ENCODE results near the gene SRGAP2B.
"Not testable (repeated sequence)": the region's sequence is repeated elsewhere in the genome, so short reads cannot be mapped to it uniquely, and the experiment has no call there.

SRGAP2B gene

DNA sequence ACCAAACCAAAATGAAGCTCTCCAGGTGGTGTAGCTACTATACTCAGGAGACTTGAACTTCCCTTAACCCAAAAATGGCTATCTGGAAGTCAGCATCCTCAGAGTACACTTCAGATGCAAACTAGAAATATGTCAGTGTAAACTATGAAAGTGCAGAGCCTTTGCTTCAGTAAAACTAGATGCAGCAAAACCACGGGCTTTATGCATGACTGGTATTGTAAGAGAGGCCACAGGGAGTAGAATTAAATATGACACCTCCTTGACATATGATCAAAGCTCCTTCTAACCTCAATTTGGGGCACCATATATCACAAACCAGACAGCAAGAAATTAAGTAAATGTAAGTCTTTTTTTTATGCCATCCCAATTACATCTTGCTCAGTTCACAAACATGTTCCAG lies 47.6 kb downstream of the SRGAP2B start:
- in situ Hi-C loops (cut with MboI; ENCODE audit: low sequenced_read_pairs) = not testable (repeated sequence)

DNA sequence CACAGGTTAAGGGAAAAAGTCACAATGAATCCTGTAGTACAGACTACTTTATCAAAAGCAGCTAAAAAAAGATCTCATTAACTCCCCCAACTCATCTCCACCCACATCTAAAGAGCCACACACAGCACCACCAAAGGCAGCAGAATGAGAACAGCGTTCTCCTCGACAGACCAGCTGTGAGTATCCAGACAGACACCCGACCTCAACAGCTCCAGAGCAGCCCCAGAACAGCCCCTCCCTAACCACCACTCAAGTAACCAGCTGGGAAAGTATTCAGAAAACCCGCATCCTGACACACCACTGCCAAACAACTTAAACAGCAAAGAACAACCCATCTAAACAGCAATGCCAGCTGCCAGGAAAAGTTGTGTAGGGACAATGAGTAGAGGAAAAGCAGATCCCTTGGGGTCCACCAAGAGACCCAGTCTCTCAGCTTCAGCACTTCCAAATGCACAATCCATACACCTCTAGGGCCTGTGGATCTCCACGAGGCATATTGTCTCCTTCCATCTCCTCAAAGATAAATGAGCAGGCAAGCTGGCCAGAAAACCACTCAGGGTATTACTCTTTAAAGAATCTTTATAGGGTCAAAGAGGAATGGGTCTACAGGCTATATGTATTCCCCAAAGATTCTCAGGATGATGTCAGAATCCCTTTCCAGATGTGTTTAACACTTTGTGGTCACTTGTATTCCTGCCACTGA lies 49.4 kb downstream of the SRGAP2B start:
- in situ Hi-C loops (cut with MboI; ENCODE audit: low sequenced_read_pairs) = not testable (repeated sequence)

DNA sequence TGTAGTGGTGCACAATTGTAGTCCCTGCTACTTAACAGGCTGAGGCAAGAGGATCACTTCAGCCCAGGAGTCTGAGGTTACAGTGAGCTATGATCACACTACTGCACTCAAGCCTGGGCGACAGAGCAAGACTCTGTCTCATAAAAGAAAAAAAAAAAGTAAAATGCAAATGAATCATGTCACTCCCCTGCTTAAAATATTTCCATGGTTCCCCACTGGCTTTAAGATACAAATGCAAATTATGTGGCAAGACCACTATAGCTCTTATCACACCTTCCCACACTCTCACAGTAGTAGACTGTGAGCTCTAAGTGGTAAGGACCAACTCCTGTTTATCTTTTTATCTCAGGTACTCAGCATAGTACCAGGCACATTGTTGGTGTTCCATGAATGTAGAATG lies 53.6 kb downstream of the SRGAP2B start:
- in situ Hi-C loops (cut with MboI; ENCODE audit: low sequenced_read_pairs) = not testable (repeated sequence)

DNA sequence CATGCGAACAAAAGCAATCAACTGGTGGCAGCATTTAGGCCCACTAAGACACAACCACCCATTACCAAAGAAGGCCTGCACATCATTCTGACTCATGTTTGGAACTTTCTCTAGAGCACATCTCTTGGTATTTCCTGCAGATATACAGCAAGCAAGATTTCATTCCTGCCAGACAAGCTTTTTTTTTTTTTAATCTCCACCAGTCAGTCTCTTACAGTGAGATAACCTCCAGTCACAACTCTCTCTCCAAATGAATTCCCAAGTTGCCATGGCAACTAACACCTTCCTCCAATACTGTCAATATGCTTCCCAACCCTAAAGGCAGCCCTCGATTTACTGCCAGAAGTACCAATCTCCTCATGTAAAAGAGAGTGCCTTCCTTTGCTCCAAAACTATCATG lies 59.1 kb downstream of the SRGAP2B start:
- in situ Hi-C loops (cut with MboI; ENCODE audit: low sequenced_read_pairs) = not testable (repeated sequence)

DNA sequence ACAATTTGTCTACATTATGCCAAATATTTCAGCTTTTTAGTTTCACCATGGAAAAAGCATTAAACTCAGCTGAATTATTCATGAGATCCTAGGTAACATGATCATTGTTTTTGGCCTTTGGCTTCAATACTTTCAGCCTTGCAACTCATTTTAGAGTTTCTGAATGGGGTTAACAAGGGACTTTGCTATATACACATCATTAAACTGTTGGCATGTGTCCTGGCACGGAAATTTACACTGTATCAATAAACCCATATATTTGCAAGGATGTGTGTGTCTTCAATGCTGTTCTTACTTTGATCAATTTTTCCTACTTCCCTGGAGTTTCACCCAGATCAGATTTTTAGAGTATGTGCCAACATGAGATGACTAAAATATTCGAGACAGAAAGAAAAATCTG lies 61.6 kb downstream of the SRGAP2B start:
- in situ Hi-C loops (cut with MboI; ENCODE audit: low sequenced_read_pairs) = not testable (repeated sequence)

DNA sequence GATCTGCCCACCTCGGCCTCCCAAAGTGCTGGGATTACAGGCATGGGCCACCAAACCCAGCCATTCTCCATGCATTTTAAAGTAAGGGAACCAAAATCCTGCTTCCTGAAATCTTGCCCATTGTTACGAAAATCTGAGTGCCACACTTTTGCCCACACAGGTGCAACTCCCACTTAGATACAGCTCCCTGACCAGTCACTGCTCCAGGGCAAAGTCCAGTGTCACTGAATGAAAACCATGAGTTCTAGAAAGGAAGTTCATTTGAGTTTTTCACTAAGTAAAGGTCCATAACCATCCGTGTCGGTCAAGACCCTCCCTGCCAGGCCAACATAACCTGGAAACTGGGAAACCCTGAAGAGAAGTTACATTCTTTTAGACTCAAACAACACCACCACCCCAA lies 67.9 kb downstream of the SRGAP2B start:
- in situ Hi-C loops (cut with MboI; ENCODE audit: low sequenced_read_pairs) = not testable (repeated sequence)

DNA sequence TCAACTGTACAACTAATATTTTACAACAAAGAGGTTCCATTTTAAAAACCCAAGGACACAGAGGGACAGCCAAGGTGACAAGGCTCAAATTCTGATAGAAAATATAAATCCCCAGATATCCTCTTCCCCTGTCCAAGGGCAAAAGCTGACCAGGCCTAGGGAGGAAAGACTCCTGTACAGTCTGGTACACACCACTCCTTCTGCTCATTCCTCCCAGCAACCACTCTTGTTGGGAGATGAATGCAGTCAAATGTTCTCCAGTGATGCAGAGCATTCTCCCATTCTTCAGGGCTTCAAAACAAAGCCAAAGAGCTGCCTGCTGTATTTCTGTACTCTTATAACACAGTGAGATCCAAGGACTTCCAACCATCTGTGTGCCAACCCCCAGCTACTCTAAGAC lies 69.8 kb downstream of the SRGAP2B start:
- in situ Hi-C loops (cut with MboI; ENCODE audit: low sequenced_read_pairs) = not testable (repeated sequence)

DNA sequence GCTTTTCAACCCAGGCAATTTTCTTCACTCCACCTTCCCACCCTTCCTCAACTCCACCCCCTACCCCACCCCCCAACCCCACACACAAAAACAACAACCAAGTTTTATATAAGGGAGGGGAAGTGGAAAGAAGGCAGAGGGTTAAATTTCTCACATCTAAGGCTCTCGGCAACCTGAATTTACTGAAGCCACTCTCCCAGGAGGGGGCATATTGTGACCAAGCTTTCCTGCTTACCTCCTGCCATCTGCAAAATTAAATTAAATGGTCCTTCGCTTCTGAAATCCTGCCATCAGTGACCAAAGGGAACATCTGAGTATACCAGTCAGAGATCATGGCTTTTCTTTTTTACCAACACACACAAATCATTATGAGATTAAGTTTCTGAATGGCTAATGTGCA lies 72.9 kb downstream of the SRGAP2B start:
- in situ Hi-C loops (cut with MboI; ENCODE audit: low sequenced_read_pairs) = not testable (repeated sequence)

DNA sequence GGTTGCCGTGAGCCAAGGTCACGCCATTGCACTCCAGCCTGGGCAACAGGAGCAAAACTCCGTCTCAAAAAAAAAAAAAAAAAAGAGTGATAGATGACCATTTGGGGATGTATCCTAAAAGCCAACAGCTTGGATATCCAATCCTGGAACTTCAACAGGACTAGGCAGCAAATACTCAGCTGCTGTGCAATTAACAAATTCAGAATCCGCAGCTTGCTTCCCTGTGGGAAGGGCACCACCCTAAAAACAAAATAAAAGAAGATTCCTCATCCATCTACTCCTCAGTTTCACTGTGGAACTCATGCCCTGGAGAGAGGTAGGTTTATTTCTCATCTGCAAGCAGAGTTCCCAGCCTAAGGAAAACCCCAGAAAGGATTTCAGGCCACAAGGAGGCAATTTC lies 73.4 kb downstream of the SRGAP2B start:
- in situ Hi-C loops (cut with MboI; ENCODE audit: low sequenced_read_pairs) = not testable (repeated sequence)

DNA sequence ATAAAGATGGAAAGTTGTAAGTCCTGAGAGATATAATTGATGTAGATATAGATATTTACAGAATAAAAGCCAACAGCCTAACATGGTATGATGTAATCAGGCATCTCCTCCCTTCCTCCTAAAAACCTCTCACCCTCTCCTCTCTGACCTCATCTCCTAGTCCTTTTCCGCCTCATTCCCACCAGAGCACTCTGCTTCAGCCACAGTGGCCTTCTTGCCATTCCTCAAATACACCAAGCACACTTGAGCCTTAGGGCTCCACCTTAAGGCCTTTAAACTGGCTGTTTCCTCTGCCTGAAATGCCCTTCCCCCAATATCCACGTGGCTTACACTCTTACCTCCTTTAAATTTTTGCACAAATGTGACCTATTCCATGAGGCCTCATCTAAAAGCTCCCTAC lies 75.4 kb downstream of the SRGAP2B start:
- in situ Hi-C loops (cut with MboI; ENCODE audit: low sequenced_read_pairs) = not testable (repeated sequence)

DNA sequence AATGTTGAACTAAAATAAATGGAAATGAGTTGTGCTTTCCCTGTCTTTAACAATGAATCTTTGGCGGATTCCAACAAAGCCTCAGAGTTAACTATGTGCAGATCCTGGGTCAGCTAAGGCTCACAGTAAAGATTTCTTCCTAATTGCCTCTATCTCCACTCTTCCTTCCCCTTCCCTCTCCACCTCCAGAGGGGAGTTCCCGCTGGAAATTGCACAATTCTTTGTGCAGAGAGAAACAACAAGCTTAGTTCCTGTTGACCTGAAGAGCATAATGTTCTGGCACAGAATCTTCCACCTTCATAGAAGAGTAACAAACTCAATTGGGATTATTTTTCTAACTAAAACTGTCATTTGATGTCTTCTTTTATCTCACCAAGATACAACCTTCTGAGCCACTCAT lies 77.4 kb downstream of the SRGAP2B start:
- in situ Hi-C loops (cut with MboI; ENCODE audit: low sequenced_read_pairs) = not testable (repeated sequence)

DNA sequence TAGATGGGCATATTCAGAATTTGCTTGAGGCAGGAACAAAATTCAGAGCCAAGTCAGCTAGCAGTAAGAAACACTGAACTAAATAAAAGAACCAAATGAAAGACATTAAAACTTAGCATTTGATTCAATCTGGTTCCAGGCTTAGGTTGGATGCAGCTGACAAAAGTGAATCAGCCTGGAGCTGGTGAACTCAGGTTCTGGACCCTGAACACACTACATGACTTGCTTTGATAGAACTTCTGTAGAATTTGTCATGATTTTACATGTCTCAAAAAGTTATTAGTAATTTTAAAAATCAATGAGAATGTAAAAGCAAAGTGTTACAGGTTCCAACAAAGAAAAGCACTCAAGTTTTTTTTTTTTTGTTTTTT lies 78.7 kb downstream of the SRGAP2B start:
- in situ Hi-C loops (cut with MboI; ENCODE audit: low sequenced_read_pairs) = not testable (repeated sequence)

DNA sequence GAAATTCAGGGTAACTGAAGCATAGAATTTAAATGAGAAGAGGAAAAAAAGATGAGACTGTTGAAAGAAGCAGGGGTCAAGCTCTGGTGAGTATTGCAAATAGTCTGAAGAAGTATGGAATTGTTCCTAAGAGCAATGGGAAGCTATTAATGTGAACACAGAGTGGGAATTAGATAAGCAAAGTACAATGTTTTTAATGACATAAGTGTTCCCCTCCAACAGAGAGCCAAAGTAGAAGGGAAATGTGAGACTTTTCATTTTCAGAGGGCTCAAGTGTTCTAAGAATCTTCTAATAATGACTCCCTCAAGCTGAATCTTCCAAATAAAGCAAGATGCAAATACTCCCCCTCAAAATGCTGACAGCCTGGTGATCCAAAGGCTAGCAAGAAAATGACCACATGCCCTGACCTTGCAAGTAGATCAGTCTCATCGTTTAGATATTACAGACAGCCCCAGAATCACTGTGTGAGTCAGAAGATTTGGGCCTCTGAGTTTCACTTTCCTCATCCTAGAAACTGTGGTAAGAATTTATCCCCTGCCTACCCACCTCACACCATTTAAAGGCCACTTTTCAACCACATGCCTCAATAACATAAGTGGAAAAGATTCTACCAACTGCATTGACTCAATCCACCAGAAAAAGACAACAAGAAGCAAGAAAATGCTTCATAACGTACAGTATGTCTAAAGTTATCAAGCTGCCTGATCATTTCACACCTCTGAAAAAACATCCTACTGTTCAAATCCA lies 79.2 kb downstream of the SRGAP2B start:
- in situ Hi-C loops (cut with MboI; ENCODE audit: low sequenced_read_pairs) = not testable (repeated sequence)

DNA sequence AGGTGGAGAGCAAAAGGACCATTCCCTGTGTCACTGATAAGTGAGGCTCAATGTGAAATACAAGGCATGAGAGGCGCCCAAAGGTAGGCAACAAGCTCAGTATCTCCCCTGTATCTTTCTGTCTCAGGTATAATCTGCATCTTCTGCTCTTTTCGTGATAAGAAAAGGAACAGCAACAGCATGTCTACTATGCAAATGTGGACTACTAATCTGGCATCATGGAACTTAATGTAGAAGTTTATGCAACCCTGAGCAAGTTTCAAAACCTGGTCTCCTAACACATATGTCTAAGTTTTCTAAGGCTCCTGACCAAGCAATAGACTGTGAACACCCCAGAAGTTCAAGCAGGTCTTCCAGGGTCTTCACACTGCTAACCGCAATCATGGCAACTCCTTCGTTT lies 81.8 kb downstream of the SRGAP2B start:
- in situ Hi-C loops (cut with MboI; ENCODE audit: low sequenced_read_pairs) = not testable (repeated sequence)

DNA sequence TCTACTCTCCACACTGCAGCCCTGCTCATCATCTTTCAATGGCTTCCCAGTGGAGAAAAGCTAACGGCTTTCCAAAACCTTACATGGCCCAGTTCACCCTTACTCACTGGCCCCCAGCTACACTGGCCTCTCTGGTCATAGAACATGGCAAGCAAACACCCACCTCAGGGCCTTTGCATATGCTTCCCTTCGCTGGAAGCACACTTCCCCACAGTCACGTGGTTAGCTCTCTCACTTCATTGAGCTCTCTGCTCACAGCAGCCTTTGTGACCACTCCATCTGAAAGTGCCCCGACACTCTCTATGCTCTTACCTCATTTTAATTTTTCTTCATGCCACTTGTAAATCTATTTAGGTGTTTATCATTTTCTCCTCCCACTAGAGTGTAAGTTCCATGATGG lies 83.3 kb downstream of the SRGAP2B start:
- in situ Hi-C loops (cut with MboI; ENCODE audit: low sequenced_read_pairs) = not testable (repeated sequence)

DNA sequence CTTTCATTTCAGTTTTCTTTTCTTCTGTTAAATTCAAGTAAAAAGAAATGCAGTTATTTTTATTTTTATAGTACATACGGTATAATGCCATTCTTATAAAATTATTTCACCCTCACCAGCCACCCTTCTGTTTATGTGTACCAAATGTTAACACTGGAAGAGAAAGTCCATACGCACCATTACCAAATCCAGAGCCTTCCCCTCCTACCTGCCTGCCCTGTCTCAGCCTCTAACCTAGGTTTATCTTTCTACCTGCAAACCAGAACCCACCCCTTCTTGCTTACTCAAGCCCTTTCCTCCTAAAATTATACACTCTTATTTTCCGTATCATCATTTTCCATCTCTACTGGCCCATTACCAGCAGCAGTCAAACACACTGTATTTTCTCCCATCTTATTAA lies 84.5 kb downstream of the SRGAP2B start:
- in situ Hi-C loops (cut with MboI; ENCODE audit: low sequenced_read_pairs) = not testable (repeated sequence)

DNA sequence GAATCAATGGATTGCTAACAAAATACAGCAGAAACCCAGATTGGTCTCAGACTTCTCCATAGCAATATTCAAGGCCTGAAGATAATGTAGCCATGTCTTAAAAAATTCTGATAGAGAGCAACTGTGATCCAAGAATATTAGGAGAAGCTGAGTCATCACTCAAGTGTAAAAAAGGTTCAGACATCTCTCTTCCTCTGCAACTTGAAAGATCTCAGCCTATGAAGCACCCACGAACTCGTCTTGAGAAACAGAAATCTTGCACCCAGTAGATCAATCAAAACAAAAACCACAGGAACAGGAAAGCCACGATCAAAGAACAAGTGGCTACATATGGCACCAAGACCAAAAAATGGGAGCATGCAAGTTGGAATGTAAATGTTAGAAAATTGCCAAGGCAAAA lies 85.2 kb downstream of the SRGAP2B start:
- in situ Hi-C loops (cut with MboI; ENCODE audit: low sequenced_read_pairs) = not testable (repeated sequence)

DNA sequence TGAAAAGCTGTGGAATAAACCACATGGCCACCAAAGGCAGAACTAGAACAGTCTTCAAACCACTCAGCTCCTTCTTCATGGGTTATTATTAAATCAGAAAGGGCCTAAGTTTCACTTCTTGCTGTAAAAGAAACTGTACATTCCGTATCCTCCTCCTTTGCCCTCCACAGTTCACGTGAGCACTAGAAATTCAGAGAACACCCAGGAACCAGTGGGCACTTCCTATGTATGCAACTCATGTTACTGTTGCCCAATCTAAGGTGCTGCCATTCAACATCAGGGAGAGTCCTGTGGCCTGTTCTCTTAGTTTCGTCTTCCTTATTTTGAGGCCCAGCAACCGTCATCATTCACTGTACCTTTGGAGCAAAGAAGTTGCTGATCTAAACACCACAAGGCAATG lies 86.7 kb downstream of the SRGAP2B start:
- in situ Hi-C loops (cut with MboI; ENCODE audit: low sequenced_read_pairs) = not testable (repeated sequence)

DNA sequence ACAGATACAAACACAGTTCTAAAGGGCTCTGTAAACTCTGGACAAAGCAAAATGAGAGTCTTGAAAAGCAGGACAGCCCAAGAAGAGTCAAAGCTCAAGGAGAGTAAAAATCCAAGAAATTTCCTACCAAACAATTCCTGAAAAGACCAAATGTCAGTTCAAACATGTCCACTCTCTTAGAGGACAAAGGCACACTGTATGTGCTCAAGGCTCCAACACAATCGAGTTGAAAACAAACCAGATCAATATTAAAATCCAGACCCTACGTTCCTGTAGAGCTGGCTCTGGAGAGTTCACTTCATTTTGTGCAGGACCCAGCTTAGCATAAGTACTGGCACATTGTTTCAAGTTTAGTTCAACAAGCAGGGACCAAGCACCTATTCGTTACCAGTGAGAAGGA lies 90.0 kb downstream of the SRGAP2B start:
- in situ Hi-C loops (cut with MboI; ENCODE audit: low sequenced_read_pairs) = not testable (repeated sequence)

DNA sequence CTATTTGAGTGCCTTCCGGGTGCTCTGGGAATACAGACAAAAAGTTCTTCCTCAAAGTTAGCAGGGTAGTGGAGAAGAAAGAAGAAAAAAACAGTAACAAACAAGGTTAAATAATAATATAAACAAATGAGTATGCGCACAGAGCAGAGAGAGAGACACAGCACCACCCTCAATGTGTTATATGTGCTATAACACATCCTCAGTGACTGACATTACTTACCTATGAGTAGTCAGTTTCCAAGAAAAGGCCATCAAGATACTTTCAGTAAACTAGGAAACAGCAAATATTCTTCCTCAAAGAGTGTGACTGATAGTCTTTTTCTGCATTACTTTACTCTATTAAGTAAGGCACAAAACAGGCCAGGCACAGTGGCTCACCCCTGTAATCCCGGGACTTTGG lies 93.7 kb downstream of the SRGAP2B start:
- in situ Hi-C loops (cut with MboI; ENCODE audit: low sequenced_read_pairs) = not testable (repeated sequence)

DNA sequence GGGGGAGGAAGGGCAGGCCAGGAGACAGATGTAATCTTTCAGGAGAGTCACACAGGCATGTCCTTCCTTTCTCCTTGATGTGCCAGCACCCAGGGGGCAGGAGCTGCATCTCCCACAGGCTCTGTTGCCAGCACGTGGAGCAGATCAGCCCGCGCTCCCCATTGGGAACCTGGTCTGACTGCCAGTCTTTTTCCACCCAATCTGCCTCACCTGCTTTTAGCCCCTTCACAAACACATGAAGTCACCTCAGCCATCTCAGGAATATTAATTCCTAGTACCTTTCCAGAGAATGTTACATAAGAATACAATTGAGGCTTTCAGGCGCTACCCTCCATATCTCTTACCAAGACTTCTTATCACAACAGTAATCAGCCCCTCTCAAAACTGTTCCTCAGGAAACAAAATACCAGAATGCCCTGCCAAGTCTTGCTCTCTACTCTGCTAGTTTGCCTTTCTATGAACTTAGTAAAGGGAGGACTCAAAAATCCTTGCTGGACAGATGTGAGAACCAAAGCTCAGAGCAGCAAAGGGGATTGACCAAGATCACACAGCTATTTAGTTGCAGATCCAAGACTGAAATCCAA lies 94.3 kb downstream of the SRGAP2B start:
- in situ Hi-C loops (cut with MboI; ENCODE audit: low sequenced_read_pairs) = not testable (repeated sequence)

DNA sequence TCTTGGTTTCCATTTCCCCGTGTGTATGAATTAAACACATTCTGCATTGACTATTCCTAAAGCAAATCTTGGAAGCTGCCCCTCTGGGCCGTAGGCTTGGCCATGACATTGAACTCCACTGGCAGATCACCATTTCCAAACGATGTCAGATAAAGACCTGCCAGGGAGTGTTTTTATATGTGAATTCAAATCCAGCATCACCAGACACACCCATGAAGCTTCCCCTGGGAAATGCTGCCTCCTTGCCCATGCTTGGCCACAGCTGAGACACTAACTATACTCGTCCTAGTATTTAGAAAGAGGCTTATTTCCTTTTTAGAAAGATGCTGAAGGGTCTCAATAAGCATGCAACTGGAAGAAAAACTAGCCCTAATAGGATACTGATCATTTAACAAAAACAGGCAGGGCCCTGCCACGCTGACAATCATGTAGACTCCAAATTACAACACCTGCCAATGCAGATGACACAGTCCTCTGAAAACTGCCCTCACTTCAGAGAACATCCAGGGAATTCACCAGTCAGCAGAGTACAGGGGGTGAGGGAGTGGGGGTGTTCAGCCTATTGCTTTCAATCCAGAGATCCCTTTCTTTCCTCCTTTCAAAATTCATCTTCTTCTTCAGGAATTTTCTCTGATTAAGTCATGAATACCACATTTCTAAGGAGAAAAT lies 94.9 kb downstream of the SRGAP2B start:
- in situ Hi-C loops (cut with MboI; ENCODE audit: low sequenced_read_pairs) = not testable (repeated sequence)

All from HL-60/S4 treated with retinoic acid at 250 ng/mL for 4 days and 3 days (cell line).